ENCODE data around the gene UBALD1. TPM values are rescaled to one million over a fixed set of nuclear protein-coding genes. Genes with fewer than 3 reads are reported as not detected.

Gene UBALD1
- total and polyA plus RNA-seq, 10 of the 15 experiments (the other 5 are each of a cell fraction or from before 2014, with no cell fraction given) = 0.05 to 32.7 (median 5.1) TPM

- TF ChIP-seq MLLT1 (IDR thresholded peaks at IDR 0.05) (0 out of 2 replicates have a peak, but pooled peaks have one; percentile 52), POLR2AphosphoS5 (IDR thresholded peaks at IDR 0.05; ENCODE audit: low read length) (peak; percentile 60; the same call in 1 of the 2 replicates), CREB1 (IDR thresholded peaks at IDR 0.05; ENCODE audit: low read depth) (peak; percentile 81), FOS (IDR thresholded peaks at IDR 0.05; ENCODE audit: borderline replicate concordance, extremely low read depth, insufficient read length) (no peak), ZSCAN29 (IDR thresholded peaks at IDR 0.05) (no peak), RELB (IDR thresholded peaks at IDR 0.05; ENCODE audit: low read depth) (peak; percentile 40; the same call in 1 of the 2 replicates), NKRF (conservative IDR thresholded peaks at IDR 0.05) (peak; percentile 93), ZBED1 (IDR thresholded peaks at IDR 0.05; ENCODE audit: borderline replicate concordance) (no peak), NR2C1 (IDR thresholded peaks at IDR 0.05) (no peak), ZBTB40 (IDR thresholded peaks at IDR 0.05; ENCODE audit: borderline replicate concordance) (no peak), ESRRA (IDR thresholded peaks at IDR 0.05; ENCODE audit: low read length) (peak; percentile 35; the same call in 1 of the 2 replicates), DPF2 (IDR thresholded peaks at IDR 0.05) (peak; percentile 86), ASH2L (IDR thresholded peaks at IDR 0.05; ENCODE audit: borderline replicate concordance, low read depth) (no peak; the same call in 1 of the 2 replicates), PML (IDR thresholded peaks at IDR 0.05; ENCODE audit: low read length) (0 out of 2 replicates have a peak, but pooled peaks have one; percentile 32), SUPT20H (IDR thresholded peaks at IDR 0.05; ENCODE audit: borderline replicate concordance, control insufficient read depth, low read depth, low read length) (no peak), BRCA1 (IDR thresholded peaks at IDR 0.05; ENCODE audit: low read depth, low read length) (no peak), ZNF384 (IDR thresholded peaks at IDR 0.05; ENCODE audit: borderline replicate concordance, low read depth, low read length) (no peak), CHD4 (IDR thresholded peaks at IDR 0.05) (no peak), ZBTB33 (IDR thresholded peaks at IDR 0.05) (no peak)
These were observed 10.3 kb upstream of the UBALD1 start (continued) for GRCh38 chr16:4624827-4625559.

Measured in GM12878 (cell line).